HUES48 (cell line): ENCODE results near the gene SPATA6L.
A peak's percentile ranks its signal among the peaks of the same experiment; 100 is the strongest.

Source experiments
- H3K27ac ChIP-seq: one replicate; pipeline ENCODE4 v1.7.0; 2013; ENCODE audit warnings: low read depth, low read length, inconsistent platforms
- H3K27me3 ChIP-seq: 2 replicates; pipeline ENCODE4 v1.6.1; 2013; ENCODE audit warnings: mild to moderate bottlenecking, low read length; ENCODE audit not compliant: control insufficient read depth, insufficient read depth
- H3K36me3 ChIP-seq: 2 replicates; pipeline ENCODE4 v1.6.1; 2013; ENCODE audit warnings: low read length; ENCODE audit not compliant: control insufficient read depth, insufficient read depth
- H3K4me1 ChIP-seq: 2 replicates; pipeline ENCODE4 v1.6.1; 2013; ENCODE audit warnings: mild to moderate bottlenecking, low read length; ENCODE audit not compliant: control insufficient read depth, insufficient read depth
- H3K4me3 ChIP-seq: 2 replicates; pipeline ENCODE4 v1.5.1; 2013; ENCODE audit warnings: mild to moderate bottlenecking, low read depth, low read length
- H3K9ac ChIP-seq: 2 replicates; pipeline ENCODE4 v1.6.1; 2013; ENCODE audit warnings: mild to moderate bottlenecking, low read depth, low read length, moderate library complexity
- H3K9me3 ChIP-seq: 2 replicates; pipeline ENCODE4 v1.6.1; 2013; ENCODE audit warnings: low read length; ENCODE audit not compliant: control insufficient read depth, insufficient read depth

The SPATA6L gene

DNA sequence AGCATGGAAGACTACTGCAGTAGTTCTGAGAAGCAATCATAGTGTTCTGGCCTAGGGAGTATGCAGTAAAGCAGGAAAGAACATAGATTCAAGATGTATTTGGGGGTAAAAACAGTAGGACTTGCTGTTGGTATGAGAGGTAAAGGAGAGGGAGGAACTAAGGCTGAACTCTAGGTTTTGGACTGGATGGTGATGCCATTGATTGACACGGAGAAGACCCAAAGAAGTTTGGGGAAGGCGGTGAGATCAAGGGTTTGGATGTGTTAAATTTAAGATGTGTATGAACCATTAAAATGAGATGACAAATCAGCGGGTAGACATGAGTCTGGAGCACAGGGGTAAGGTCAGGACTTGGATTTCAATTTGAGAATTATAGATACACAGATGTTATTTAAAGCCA is 11.1 kb upstream of the SPATA6L start:
- H3K27ac ChIP-seq, result peak overlapping the region; percentile 96
- H3K9me3 ChIP-seq, result no peaks in the 10 kb centered on the region

DNA sequence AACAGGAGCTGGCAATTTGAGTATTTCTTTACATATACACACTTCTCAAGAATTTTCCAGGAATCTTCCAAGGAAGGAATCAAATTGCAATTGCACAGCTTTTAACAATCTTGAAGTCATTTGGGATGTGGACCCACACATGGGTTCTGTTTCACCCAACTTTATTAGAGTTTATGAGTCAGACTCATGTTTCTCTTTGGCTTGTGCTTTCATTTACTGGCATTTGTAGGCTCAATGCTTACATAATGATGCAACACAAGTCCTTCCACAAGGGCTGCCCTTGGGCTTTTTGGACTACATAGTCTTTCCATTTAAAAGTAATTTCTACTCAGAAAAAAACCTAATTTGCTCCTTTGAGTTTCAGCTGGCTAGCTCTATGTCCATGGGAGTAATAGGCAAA is 8.5 kb upstream of the SPATA6L start:
- H3K27me3 ChIP-seq, result no peaks in the 10 kb centered on the region
- peaks cover 22% of the 10 kb centered on the region for H3K4me1 ChIP-seq
- no peak overlapping the region for H3K27ac ChIP-seq
- no peaks in the 10 kb centered on the region for H3K36me3 ChIP-seq
- no peaks in the 10 kb centered on the region for H3K9me3 ChIP-seq
- H3K9ac ChIP-seq, result no peak overlapping the region
- no peak overlapping the region for H3K4me3 ChIP-seq

More for the DNA sequence above, 11.1 kb upstream of the SPATA6L start:
- no peaks in the 10 kb centered on the region for H3K27me3 ChIP-seq
- no peak overlapping the region for H3K4me3 ChIP-seq
- H3K9ac ChIP-seq, result no peak overlapping the region
- H3K36me3 ChIP-seq, result no peaks in the 10 kb centered on the region
- H3K4me1 ChIP-seq, result peaks cover 20% of the 10 kb centered on the region

DNA sequence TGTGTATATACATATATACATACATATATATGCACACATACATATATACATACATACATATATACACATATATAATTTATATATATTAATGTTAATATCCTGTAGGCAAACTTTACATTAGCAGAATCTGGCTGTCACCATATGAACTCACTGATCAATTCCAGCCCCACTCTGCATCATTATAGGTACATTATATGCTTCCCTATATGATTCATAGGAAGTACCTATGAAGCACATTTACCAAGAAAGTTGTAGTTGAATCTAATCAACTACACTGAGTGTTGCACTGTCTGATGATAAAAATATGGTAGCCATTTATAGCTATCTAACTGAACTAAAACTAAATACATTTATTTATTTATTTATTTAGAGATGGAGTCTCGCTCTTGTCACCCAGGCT is 5.5 kb upstream of the SPATA6L start:
- Histone ChIP-seq H3K9ac (no peak overlapping the region), H3K4me3 (no peak overlapping the region), H3K27me3 (peaks cover 6% of the 10 kb centered on the region; the same call in 1 of the 2 replicates), H3K36me3 (no peaks in the 10 kb centered on the region), H3K4me1 (peaks cover 8% of the 10 kb centered on the region), H3K27ac (no peak overlapping the region), H3K9me3 (no peaks in the 10 kb centered on the region)

DNA sequence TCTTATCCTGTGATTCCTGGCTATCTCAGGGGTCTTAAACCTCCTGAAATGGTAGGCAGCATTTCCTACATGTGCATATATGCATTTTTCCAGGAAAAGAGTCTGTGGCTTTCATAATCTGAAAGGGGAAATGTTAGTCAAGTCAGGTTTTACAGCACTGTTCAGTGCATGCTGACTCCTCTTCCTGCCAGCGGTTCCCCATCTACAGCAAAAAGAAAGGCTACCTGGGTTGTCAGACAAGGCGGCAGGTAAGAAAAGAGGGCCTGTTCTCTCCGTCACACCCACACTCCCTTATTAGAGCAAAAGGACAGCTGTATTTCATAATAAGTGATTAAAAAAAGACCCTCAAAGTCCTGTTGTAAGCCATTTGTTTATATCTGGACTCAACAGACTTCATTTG is 4.3 kb upstream of the SPATA6L start:
- Histone ChIP-seq H3K4me1 (peaks cover 20% of the 10 kb centered on the region), H3K9ac (no peak overlapping the region), H3K36me3 (no peaks in the 10 kb centered on the region), H3K4me3 (no peak overlapping the region), H3K27ac (peak overlapping the region; percentile 42), H3K27me3 (peaks cover 10% of the 10 kb centered on the region; the same call in 1 of the 2 replicates), H3K9me3 (no peaks in the 10 kb centered on the region)

DNA sequence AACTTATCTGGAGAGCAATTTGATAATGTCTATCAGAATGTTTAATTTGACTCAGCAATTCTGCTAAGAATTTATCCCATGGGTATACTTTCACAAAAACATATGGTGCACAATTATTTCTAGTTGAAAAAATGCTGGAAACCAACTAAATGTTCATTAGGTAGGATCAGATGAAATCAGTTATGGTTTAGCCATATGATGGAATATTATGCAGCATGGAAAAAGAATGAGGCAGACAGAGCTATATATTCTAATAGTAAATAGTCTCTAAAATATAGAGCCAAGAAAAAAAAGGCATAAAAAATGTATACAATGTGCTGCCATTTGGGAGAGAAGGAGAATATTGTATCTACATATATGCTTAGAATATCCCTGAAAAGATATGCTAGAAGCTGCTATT is 3.6 kb upstream of the SPATA6L start:
- Histone ChIP-seq H3K4me3 (no peak overlapping the region), H3K36me3 (no peaks in the 10 kb centered on the region), H3K27ac (no peak overlapping the region), H3K9me3 (no peaks in the 10 kb centered on the region), H3K27me3 (peaks cover 10% of the 10 kb centered on the region; the same call in 1 of the 2 replicates), H3K9ac (no peak overlapping the region), H3K4me1 (peaks cover 27% of the 10 kb centered on the region)

DNA sequence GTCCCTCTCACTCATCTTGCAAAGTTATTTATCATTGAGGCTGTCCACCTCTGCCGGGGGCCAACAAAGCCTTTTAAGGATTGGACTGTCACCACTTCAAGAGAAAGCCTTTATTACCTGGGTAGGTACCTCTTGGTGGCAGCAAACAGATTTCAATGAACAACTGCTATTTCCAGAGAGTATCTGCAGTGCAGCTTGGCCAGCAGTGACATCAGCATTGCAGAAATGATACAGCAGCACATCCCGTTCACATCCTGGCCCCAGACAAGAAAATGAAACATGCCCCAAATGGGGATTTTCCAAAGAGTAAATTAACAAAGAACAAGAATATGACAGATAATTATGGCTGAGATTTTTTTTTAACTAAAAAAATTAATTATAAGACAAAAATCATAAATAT is 2.3 kb upstream of the SPATA6L start:
- H3K27ac ChIP-seq, result no peak overlapping the region
- H3K27me3 ChIP-seq, result peaks cover 10% of the 10 kb centered on the region; the same call in 1 of the 2 replicates
- H3K4me1 ChIP-seq, result peaks cover 39% of the 10 kb centered on the region
- no peak overlapping the region for H3K9ac ChIP-seq
- no peak overlapping the region for H3K4me3 ChIP-seq
- H3K9me3 ChIP-seq, result no peaks in the 10 kb centered on the region
- no peaks in the 10 kb centered on the region for H3K36me3 ChIP-seq

DNA sequence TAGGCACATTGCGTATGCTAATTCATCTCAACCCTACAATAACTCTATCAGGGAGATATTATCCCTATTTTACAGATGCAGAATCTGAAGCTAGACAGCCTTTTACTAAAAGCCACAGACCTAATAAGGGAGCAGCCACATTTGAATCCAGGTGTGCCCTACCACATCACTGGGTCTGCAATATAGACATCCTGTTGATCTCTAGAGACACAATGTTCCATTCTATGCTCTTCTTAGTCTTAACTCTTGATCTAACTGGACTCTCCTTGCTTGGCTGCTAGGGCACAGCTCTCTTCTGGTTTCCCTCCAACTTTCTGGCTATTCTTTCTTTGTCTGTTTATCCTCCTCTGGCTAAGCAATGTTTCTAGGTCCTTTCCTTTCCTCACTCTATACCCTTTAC is 1.4 kb upstream of the SPATA6L start:
- Histone ChIP-seq H3K27me3 (peaks cover 10% of the 10 kb centered on the region; the same call in 1 of the 2 replicates), H3K9me3 (no peaks in the 10 kb centered on the region), H3K36me3 (no peaks in the 10 kb centered on the region), H3K27ac (no peak overlapping the region), H3K4me1 (peaks cover 46% of the 10 kb centered on the region), H3K4me3 (no peak overlapping the region), H3K9ac (no peak overlapping the region)

DNA sequence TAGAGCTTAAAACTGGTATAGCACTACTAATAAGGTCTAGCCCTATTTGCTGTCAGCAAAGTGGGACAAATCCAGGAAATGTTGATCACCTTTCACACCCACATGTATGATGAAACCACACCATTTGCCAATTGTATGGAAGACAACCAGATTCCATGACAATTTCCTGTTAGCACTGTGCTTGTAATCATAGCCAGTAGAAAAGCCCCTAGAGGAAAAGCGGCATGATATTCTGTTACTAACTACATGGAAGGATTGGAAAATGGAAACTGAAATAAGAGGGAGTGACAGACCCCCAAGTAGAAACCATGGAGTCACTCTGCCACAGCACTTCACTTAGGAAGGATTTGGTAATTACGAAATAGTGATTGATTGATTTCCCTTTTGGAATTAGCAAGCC is 923 bp downstream of the SPATA6L start:
- Histone ChIP-seq H3K36me3 (no peaks in the 10 kb centered on the region), H3K4me1 (peaks cover 44% of the 10 kb centered on the region), H3K9ac (no peak overlapping the region), H3K9me3 (no peaks in the 10 kb centered on the region), H3K4me3 (peak overlapping the region; percentile 82), H3K27me3 (peaks cover 10% of the 10 kb centered on the region; the same call in 1 of the 2 replicates), H3K27ac (peak overlapping the region; percentile 36)

DNA sequence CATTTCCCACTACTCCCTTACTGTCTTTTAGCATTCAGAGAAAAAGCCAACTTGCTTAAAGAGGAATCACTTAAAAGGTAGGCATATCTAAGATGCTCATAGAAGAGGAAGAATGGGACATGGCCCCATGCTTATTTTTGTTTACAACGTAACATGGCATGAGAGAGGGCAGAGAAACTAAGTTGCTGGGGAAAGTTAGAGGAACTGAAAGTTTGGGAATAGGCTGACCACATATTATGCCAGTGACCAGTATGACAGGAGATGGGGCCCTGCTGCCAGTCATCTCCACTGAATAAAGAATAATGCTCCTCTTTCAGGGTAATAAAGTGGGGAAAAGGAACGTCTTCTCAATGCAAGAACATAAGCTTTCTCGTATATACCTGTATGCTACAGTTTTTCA is 2.3 kb downstream of the SPATA6L start:
- H3K27ac ChIP-seq, result no peak overlapping the region
- no peaks in the 10 kb centered on the region for H3K36me3 ChIP-seq
- peak overlapping the region; percentile 82; the same call in 1 of the 2 replicates for H3K4me3 ChIP-seq
- peaks cover 10% of the 10 kb centered on the region; the same call in 1 of the 2 replicates for H3K27me3 ChIP-seq
- no peaks in the 10 kb centered on the region for H3K9me3 ChIP-seq
- peaks cover 43% of the 10 kb centered on the region for H3K4me1 ChIP-seq
- no peak overlapping the region for H3K9ac ChIP-seq

DNA sequence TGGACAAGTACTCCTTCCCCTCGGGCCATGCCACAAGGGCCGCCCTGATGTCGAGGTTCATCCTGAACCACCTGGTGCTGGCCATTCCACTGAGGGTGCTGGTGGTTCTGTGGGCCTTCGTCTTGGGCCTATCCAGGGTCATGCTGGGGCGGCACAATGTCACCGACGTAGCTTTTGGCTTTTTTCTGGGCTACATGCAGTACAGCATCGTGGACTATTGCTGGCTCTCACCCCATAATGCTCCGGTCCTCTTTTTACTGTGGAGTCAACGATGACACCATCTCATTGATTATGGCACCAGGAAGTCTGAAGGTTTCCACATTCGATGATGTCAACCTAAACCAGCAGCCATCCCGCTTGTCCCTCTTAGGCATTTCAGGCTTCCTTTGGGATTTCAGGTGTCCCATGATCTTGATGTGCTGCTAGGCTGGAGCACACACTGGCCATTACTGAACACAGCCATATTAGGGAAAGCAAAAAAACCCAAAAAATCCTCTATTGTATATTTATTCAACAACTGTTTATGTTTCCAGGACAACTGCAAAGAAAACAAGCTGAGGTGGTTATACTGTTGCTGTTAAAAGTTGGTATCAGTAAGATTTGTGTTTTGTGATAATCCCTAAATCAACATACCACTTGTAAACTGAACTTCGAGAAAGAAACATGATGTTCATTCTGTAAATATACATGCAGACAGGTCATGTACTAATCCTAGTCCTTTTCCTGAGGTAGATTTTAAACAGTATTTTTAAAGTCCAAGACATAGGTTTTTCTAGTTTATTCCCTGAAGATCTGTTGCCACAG is 3.1 kb downstream of the SPATA6L start:
- Histone ChIP-seq H3K36me3 (no peaks in the 10 kb centered on the region), H3K9me3 (no peaks in the 10 kb centered on the region), H3K4me3 (peak overlapping the region; percentile 82), H3K4me1 (peaks cover 43% of the 10 kb centered on the region), H3K27ac (peak overlapping the region; percentile 81), H3K9ac (0 out of 2 replicates have a peak overlapping the region, but pooled peaks have one; percentile 84), H3K27me3 (peaks cover 10% of the 10 kb centered on the region; the same call in 1 of the 2 replicates)
